ENCODE data around the gene TPSG1. TPM values are rescaled to one million over a fixed set of nuclear protein-coding genes. Genes with fewer than 3 reads are reported as not detected.
"Not testable (repeated sequence)": the region's sequence is repeated elsewhere in the genome, so short reads cannot be mapped to it uniquely, and the experiment has no call there.

The TPSG1 gene
- total RNA-seq, 1 experiment from 2014 or later: not detected

DNA sequence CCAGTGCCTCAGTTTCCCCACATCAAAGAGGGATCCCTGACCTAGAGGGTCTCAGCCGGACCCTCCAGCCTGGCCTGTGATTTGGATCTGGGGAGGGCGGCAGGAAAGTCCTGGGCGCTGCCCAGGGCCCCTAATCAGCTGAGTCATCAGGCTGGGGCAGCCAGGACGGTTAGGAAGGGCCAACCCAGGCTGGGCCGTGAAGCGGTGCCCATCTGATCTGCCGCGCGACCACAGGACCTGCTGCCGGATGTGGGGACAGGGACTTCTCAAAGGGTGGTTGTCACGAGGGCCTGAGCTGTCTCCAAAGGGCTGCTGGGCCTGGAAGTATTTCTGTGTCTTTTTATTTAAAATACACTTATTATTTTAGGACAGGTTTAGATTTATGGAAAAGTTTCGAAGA lies 19.8 kb upstream of the TPSG1 start:
- DNase-seq (ENCODE audit: low read depth, low spot score): no peak

GRCh38 chr16:1243907-1244850 lies 19.1 kb upstream of the TPSG1 start:
- intact Hi-C loops (cut with micrococcal nuclease); H3K79me2 ChIP-seq (ENCODE audit: insufficient read depth, low read length); DNase-seq (ENCODE audit: low read depth, low spot score); H3K4me3 ChIP-seq (replicated peaks in 1 of 2; ENCODE audit: low read depth in 1 of 2, low read length in 2 of 2); H3K9me3 ChIP-seq (ENCODE audit: control insufficient read depth in 1 of 2, insufficient read depth in 1 of 2, low read depth in 1 of 2, low read length in 2 of 2); H3K4me1 ChIP-seq (ENCODE audit: control insufficient read depth in 1 of 2, insufficient read depth in 2 of 2, low read length in 2 of 2); H3K27ac ChIP-seq (ENCODE audit: low read depth, low read length); H3K9ac ChIP-seq (ENCODE audit: low read length); H3K4me2 ChIP-seq (ENCODE audit: low read length); H3K9me2 ChIP-seq (ENCODE audit: insufficient read depth); H3K36me3 ChIP-seq (ENCODE audit: control insufficient read depth in 1 of 2, insufficient read depth in 2 of 2, low read length in 2 of 2); CTCF ChIA-PET; ATAC-seq; H4K20me1 ChIP-seq (ENCODE audit: insufficient read depth); RAD21 ChIA-PET (ENCODE audit: low non-redundant PET in 1 of 2, low total read pairs in 2 of 2, uncharacterized antibody in 2 of 2, unreplicated experiment in 2 of 2); H3K27me3 ChIP-seq (ENCODE audit: insufficient read depth, low read length); BruUV-seq (replicated peaks); H2AFZ ChIP-seq (ENCODE audit: low read depth, low read length, poor library complexity, severe bottlenecking): not testable (repeated sequence)
- POLR2A ChIA-PET: interaction anchor here (0.6 kb wide), 2 partner anchors 26 to 196 kb away, joined by 3 read pairs; no protein-coding TSS in a partner anchor

More for the DNA sequence above, 19.8 kb upstream of the TPSG1 start:
- no peak overlapping the region for H3K27ac ChIP-seq (ENCODE audit: low read depth, low read length)
- CTCF ChIA-PET: no interaction called here
- ATAC-seq: no peak
- POLR2A ChIA-PET: interaction anchor here (0.6 kb wide), 1 partner anchor 27 kb away, joined by 3 read pairs; no protein-coding TSS in a partner anchor
- no peaks in the 10 kb centered on the region for H3K9me2 ChIP-seq (ENCODE audit: insufficient read depth)
- no peaks in the 10 kb centered on the region for H3K4me1 ChIP-seq (ENCODE audit: control insufficient read depth in 1 of 2, insufficient read depth in 2 of 2, low read length in 2 of 2)
- H3K79me2 ChIP-seq (ENCODE audit: insufficient read depth, low read length): no peaks in the 10 kb centered on the region
- no peak for TF ChIP-seq SP1 (IDR thresholded peaks at IDR 0.05; ENCODE audit: low read depth)
- TF ChIP-seq JUND (IDR thresholded peaks at IDR 0.05): no peak
- TF ChIP-seq ZNF274 (IDR thresholded peaks at IDR 0.05; ENCODE audit: low read depth, low read length): no peak
- TF ChIP-seq SRF (IDR thresholded peaks at IDR 0.05; ENCODE audit: low read depth): no peak
- TF ChIP-seq ELF1 (IDR thresholded peaks at IDR 0.05; ENCODE audit: borderline replicate concordance, low read depth): no peak
- no peak for TF ChIP-seq ZBTB33 (IDR thresholded peaks at IDR 0.05; ENCODE audit: extremely low read depth, insufficient replicate concordance, low read length)
- TF ChIP-seq POLR2AphosphoS5 (IDR thresholded peaks at IDR 0.05; ENCODE audit: low read depth, low read length): no peak
- no peaks in the 10 kb centered on the region for H4K20me1 ChIP-seq (ENCODE audit: insufficient read depth)
- H3K4me2 ChIP-seq (ENCODE audit: low read length): no peak overlapping the region
- intact Hi-C loops (cut with micrococcal nuclease): no loop called here
- H3K27me3 ChIP-seq (ENCODE audit: insufficient read depth, low read length): no peaks in the 10 kb centered on the region
- no peak overlapping the region for H2AFZ ChIP-seq (ENCODE audit: low read depth, low read length, poor library complexity, severe bottlenecking)
- no TSS peak for BruUV-seq (replicated peaks)
- H3K9me3 ChIP-seq (ENCODE audit: control insufficient read depth in 1 of 2, insufficient read depth in 1 of 2, low read depth in 1 of 2, low read length in 2 of 2): no peaks in the 10 kb centered on the region
- no peak overlapping the region for H3K9ac ChIP-seq (ENCODE audit: low read length)
- no peak overlapping the region for H3K4me3 ChIP-seq (replicated peaks in 1 of 2; ENCODE audit: low read depth in 1 of 2, low read length in 2 of 2)
- RAD21 ChIA-PET (ENCODE audit: low non-redundant PET in 1 of 2, low total read pairs in 2 of 2, uncharacterized antibody in 2 of 2, unreplicated experiment in 2 of 2): no interaction called here
- no peaks in the 10 kb centered on the region for H3K36me3 ChIP-seq (ENCODE audit: control insufficient read depth in 1 of 2, insufficient read depth in 2 of 2, low read length in 2 of 2)

GRCh38 chr16:1243363-1243762 lies 18.3 kb upstream of the TPSG1 start:
- H3K4me3 ChIP-seq (replicated peaks in 1 of 2; ENCODE audit: low read depth in 1 of 2, low read length in 2 of 2); H3K4me2 ChIP-seq (ENCODE audit: low read length); CTCF ChIA-PET; H3K79me2 ChIP-seq (ENCODE audit: insufficient read depth, low read length); H3K27ac ChIP-seq (ENCODE audit: low read depth, low read length); H2AFZ ChIP-seq (ENCODE audit: low read depth, low read length, poor library complexity, severe bottlenecking); H3K27me3 ChIP-seq (ENCODE audit: insufficient read depth, low read length); RAD21 ChIA-PET (ENCODE audit: low non-redundant PET in 1 of 2, low total read pairs in 2 of 2, uncharacterized antibody in 2 of 2, unreplicated experiment in 2 of 2); H3K4me1 ChIP-seq (ENCODE audit: control insufficient read depth in 1 of 2, insufficient read depth in 2 of 2, low read length in 2 of 2); H4K20me1 ChIP-seq (ENCODE audit: insufficient read depth); H3K9me3 ChIP-seq (ENCODE audit: control insufficient read depth in 1 of 2, insufficient read depth in 1 of 2, low read depth in 1 of 2, low read length in 2 of 2); H3K9me2 ChIP-seq (ENCODE audit: insufficient read depth); POLR2A ChIA-PET; H3K36me3 ChIP-seq (ENCODE audit: control insufficient read depth in 1 of 2, insufficient read depth in 2 of 2, low read length in 2 of 2); ATAC-seq; BruUV-seq (replicated peaks); intact Hi-C loops (cut with micrococcal nuclease); H3K9ac ChIP-seq (ENCODE audit: low read length); DNase-seq (ENCODE audit: low read depth, low spot score): not testable (repeated sequence)
